Measurements from ENCODE around the gene RPL22. TPM values are rescaled to one million over a fixed set of nuclear protein-coding genes. Genes with fewer than 3 reads are reported as not detected.

Gene RPL22
- total and polyA plus RNA-seq, 2 of the 8 experiments (the other 6 are each of a cell fraction or from before 2014, with no cell fraction given) = 133 to 521 TPM

DNA sequence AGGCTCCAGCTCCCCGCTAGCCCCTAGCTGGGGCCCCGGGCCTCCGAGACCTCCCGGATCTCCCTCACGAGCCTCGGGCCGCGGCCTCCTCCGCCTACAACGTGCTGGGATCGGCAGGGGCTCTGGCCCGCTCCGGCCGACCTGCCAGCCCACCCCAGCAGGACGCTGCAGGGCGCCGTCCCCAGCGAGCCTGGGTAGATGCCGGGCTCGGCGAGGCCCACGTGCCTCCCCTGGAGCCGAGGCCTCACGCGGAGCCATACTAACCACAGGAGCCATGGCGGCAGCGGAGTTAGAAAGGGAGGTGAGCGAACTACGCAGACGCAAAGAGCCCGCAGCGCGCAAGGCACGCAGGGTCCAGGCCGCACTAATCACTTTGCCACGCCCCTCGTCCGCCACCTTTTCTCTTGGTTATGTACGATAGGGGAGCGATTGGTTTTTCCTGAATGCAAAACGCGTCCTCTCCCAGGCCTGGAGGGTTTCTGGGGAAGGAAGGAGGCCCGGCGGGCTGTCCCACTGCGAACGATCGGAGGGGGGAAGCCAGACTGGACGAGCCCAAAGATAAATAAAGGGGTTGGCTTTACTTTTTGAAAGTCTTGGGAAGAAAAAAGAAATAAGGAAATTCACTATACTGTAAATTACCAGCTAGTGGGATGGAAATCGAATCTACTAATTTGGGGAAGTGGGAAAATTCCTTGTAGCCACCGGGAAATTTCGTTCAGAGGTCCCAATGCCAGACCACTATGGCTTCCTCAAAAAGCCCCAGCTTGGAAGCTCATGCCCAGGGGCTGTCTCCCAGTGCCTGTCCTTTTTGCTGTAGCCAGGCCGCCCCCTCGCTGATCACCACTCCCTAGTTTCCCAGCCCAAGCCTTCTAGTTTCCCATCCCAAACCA lies at the start of gene RPL22 (continued):
- TF ChIP-seq, protein P1, sequence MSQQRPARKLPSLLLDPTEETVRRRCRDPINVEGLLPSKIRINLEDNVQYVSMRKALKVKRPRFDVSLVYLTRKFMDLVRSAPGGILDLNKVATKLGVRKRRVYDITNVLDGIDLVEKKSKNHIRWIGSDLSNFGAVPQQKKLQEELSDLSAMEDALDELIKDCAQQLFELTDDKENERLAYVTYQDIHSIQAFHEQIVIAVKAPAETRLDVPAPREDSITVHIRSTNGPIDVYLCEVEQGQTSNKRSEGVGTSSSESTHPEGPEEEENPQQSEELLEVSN (IDR thresholded peaks at IDR 0.05) = peak; percentile 77
- no peak for TF ChIP-seq ZNF274 (IDR thresholded peaks at IDR 0.05; ENCODE audit: borderline replicate concordance, extremely low read depth, low read length)
- no peak for TF ChIP-seq SAP30 (IDR thresholded peaks at IDR 0.05; ENCODE audit: insufficient read depth, insufficient replicate concordance, low read length)
- TF ChIP-seq, protein P2, sequence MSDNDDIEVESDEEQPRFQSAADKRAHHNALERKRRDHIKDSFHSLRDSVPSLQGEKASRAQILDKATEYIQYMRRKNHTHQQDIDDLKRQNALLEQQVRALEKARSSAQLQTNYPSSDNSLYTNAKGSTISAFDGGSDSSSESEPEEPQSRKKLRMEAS (IDR thresholded peaks at IDR 0.05) = peak; percentile 96
- TF ChIP-seq, protein P3, sequence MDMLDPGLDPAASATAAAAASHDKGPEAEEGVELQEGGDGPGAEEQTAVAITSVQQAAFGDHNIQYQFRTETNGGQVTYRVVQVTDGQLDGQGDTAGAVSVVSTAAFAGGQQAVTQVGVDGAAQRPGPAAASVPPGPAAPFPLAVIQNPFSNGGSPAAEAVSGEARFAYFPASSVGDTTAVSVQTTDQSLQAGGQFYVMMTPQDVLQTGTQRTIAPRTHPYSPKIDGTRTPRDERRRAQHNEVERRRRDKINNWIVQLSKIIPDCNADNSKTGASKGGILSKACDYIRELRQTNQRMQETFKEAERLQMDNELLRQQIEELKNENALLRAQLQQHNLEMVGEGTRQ (IDR thresholded peaks at IDR 0.05; ENCODE audit: low read length) = peak; percentile 40; the same call in 1 of the 2 replicates
- 0 out of 2 replicates have a peak, but pooled peaks have one; percentile 19 for TF ChIP-seq CHD2 (IDR thresholded peaks at IDR 0.05; ENCODE audit: low read length)
- no peak for TF ChIP-seq HDAC6 (IDR thresholded peaks at IDR 0.05; ENCODE audit: low read depth, low read length)
- peak; percentile 90 for TF ChIP-seq PHF8 (conservative IDR thresholded peaks at IDR 0.05; ENCODE audit: low read depth, low read length)
- TF ChIP-seq ATF3 (IDR thresholded peaks at IDR 0.05; ENCODE audit: insufficient read depth, low read depth, low read length) = no peak
- peak; percentile 97 for TF ChIP-seq TAF1 (IDR thresholded peaks at IDR 0.05; ENCODE audit: low read depth, low read length)
- peak; percentile 98 for TF ChIP-seq POLR2AphosphoS5 (IDR thresholded peaks at IDR 0.05; ENCODE audit: low read depth, low read length)
- no peak for TF ChIP-seq MAFK (IDR thresholded peaks at IDR 0.05; ENCODE audit: low read depth, low read length)
- no peak; a peak in 1 of 4 replicates for TF ChIP-seq CTCF (IDR thresholded peaks at IDR 0.05; ENCODE audit: control extremely low read depth in 1 of 3, insufficient read depth in 1 of 3, low read depth in 1 of 3, low read length in 3 of 3)
- TF ChIP-seq GABPA (IDR thresholded peaks at IDR 0.05; ENCODE audit: borderline replicate concordance, insufficient read depth, low read length) = no peak
- TF ChIP-seq CTBP2 (IDR thresholded peaks at IDR 0.05; ENCODE audit: borderline replicate concordance, insufficient read depth, insufficient read length, low read length) = peak; percentile 52
- peak; percentile 16; the same call in 1 of the 2 replicates for TF ChIP-seq NRF1 (IDR thresholded peaks at IDR 0.05; ENCODE audit: low read depth, low read length)
- TF ChIP-seq CHD1 (IDR thresholded peaks at IDR 0.05; ENCODE audit: low read depth, low read length) = peak; percentile 92
